GM10266 (cell line): Measurements from ENCODE around the gene ELMO1.

ENCODE experiments used
- DNase-seq: peaks from one replicate; pipeline ENCODE4 v3.0.0; 2012; ENCODE audit errors: extremely low spot score
- CTCF ChIP-seq: IDR thresholded peaks from 2 replicates; pipeline ENCODE4 v1.5.1; 2012; ENCODE audit warnings: mild to moderate bottlenecking, low read depth; ENCODE audit not compliant: control insufficient read depth, insufficient read depth; ENCODE audit errors: missing control alignments

Gene ELMO1

GRCh38 chr7:36966636-36967035 is 482.0 kb downstream of the ELMO1 start:
- no peak for TF ChIP-seq CTCF
- no peak for DNase-seq

GRCh38 chr7:36966039-36966438 is 482.6 kb downstream of the ELMO1 start:
- DNase-seq = no peak
- no peak for TF ChIP-seq CTCF

- DNase-seq = no peak
- no peak for TF ChIP-seq CTCF
These were observed 483.0 kb downstream of the ELMO1 start for GRCh38 chr7:36965625-36966024.

GRCh38 chr7:36964297-36964696 is 484.4 kb downstream of the ELMO1 start:
- no peak for DNase-seq
- no peak for TF ChIP-seq CTCF

GRCh38 chr7:36962367-36962766 is 486.3 kb downstream of the ELMO1 start:
- no peak for TF ChIP-seq CTCF
- DNase-seq = no peak

GRCh38 chr7:36961693-36962092 is 487.0 kb downstream of the ELMO1 start:
- no peak for DNase-seq
- TF ChIP-seq CTCF = no peak

- no peak for TF ChIP-seq CTCF
These were observed 487.6 kb downstream of the ELMO1 start for GRCh38 chr7:36961097-36961496.

More at GRCh38 chr7:36961097-36961496, 487.6 kb downstream of the ELMO1 start:
- no peak for DNase-seq
